Measurements from ENCODE around the gene CDH4. TPM values are rescaled to one million over a fixed set of nuclear protein-coding genes. Genes with fewer than 3 reads are reported as not detected.

Gene CDH4
- total RNA-seq, 6 experiments from 2014 or later: 5.8 to 12.8 (median 10.9) TPM

DNA sequence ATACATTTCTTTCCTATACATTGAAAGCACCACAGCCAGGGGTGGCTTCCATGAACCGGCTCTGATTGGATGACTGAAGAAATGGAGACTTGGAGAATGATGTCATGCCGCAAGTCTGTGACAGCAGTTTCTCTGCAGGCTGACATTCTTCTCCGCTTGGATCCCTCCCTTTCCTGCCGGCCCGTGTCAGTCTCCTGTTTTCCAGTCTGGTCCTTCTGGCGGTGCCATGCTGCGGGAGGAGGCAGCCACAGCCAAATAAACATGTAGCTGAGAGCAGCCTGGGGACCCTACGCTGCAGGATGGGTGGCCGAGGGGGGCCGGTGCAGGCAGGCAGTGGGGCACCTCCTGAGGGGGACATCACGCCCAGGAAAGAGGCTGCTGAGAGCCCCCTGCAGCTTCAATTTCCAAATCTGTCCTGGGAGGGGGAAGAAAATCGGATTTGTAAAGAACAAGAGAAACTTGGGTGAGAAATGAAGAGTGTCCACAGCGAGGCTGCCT lies 635.6 kb downstream of the CDH4 start:
- Mint-ChIP-seq H3K27ac (no peak overlapping the region), H3K4me3 (no peak overlapping the region), H3K27me3 (ENCODE audit: insufficient read depth) (peaks cover 6% of the 10 kb centered on the region; the same call in 1 of the 2 replicates), H3K4me1 (ENCODE audit: low read depth) (no peaks in the 10 kb centered on the region), H3K9me3 (peaks cover 25% of the 10 kb centered on the region), H3K36me3 (ENCODE audit: low read depth) (peaks cover 11% of the 10 kb centered on the region)
- TF ChIP-seq, protein P1, sequence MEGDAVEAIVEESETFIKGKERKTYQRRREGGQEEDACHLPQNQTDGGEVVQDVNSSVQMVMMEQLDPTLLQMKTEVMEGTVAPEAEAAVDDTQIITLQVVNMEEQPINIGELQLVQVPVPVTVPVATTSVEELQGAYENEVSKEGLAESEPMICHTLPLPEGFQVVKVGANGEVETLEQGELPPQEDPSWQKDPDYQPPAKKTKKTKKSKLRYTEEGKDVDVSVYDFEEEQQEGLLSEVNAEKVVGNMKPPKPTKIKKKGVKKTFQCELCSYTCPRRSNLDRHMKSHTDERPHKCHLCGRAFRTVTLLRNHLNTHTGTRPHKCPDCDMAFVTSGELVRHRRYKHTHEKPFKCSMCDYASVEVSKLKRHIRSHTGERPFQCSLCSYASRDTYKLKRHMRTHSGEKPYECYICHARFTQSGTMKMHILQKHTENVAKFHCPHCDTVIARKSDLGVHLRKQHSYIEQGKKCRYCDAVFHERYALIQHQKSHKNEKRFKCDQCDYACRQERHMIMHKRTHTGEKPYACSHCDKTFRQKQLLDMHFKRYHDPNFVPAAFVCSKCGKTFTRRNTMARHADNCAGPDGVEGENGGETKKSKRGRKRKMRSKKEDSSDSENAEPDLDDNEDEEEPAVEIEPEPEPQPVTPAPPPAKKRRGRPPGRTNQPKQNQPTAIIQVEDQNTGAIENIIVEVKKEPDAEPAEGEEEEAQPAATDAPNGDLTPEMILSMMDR (IDR thresholded peaks at IDR 0.05): no peak
- no peak for DNase-seq

DNA sequence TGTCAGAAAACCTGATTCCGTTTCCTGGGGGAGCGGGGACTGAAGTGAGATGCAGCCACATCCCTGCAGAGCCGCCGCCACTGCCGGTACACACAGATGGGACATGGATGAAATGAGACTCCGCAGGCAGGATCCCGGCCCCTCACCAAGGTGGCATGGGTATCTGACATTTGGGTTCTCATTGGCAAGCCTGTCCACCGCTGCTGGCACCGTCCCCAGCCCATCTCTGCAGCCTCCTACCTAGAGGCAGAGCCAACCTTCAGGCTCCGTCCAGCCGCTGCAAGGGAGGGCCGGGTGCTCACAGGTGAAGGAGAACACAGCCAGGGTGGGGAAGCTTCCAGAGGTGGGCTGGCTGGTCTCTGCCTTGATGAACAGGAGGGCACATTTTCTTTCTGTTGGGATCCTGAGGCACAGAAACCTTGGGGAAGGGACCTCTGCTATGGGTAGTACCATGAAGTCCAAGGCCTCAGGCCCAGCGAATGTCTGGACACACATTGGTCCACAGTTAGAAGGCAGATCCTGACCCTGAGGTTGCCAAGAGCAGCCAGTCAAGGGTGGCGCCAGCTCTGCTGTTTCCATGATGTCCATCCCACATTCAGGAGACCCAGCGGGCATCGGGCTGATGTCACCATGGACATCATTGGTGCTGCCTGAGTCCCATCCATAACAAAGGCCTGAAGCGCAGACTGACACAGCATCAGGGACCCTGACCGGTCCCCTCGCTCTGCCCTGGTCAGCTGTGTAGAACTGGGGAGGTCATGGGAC lies 636.2 kb downstream of the CDH4 start:
- Mint-ChIP-seq H3K27ac (no peak overlapping the region), H3K27me3 (ENCODE audit: insufficient read depth) (peaks cover 4% of the 10 kb centered on the region; the same call in 1 of the 2 replicates), H3K4me1 (ENCODE audit: low read depth) (no peaks in the 10 kb centered on the region), H3K4me3 (no peak overlapping the region), H3K36me3 (ENCODE audit: low read depth) (peaks cover 11% of the 10 kb centered on the region), H3K9me3 (peaks cover 20% of the 10 kb centered on the region)
- TF ChIP-seq, protein P1 (IDR thresholded peaks at IDR 0.05): no peak
- no peak for DNase-seq

DNA sequence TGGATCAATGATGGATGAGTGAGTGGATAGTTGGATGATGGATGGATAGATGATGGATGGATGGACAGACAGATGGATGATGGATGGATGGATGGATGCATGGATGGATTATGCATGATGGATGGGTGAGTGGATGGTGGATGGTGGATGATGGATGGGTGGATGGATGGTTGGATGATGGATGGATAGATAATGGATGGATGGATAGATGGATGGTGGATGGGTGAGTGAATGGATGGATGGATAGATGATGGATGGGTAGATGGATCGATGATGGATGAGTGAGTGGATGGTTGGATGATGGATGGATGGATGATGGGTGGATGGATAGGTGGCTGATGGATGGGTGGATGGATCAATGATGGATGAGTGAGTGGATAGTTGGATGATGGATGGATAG lies 637.6 kb downstream of the CDH4 start:
- peaks cover 20% of the 10 kb centered on the region for H3K9me3 Mint-ChIP-seq
- no peaks in the 10 kb centered on the region for H3K4me1 Mint-ChIP-seq (ENCODE audit: low read depth)
- H3K4me3 Mint-ChIP-seq: no peak overlapping the region
- TF ChIP-seq, protein P1 (IDR thresholded peaks at IDR 0.05): no peak
- H3K36me3 Mint-ChIP-seq (ENCODE audit: low read depth): peaks cover 11% of the 10 kb centered on the region
- DNase-seq: no peak
- no peak overlapping the region for H3K27ac Mint-ChIP-seq
- peaks cover 6% of the 10 kb centered on the region; the same call in 1 of the 2 replicates for H3K27me3 Mint-ChIP-seq (ENCODE audit: insufficient read depth)

DNA sequence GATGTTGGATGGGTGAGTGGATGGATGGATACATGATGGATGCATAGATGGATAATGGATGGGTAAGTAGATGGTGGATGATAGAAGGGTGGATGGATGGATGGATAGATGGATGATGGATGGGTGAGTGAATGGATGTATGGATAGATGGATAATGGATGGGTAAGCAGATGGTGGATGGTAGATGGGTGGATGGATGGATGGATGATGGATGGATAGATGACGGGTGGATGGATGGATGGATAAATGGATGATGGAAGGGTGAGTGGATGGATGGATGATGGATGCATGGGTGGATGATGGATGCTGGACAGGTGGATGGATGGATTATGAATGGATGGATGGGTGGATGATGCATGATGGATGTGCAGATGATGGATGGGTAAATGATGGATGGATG lies 638.1 kb downstream of the CDH4 start:
- H3K27me3 Mint-ChIP-seq (ENCODE audit: insufficient read depth): peaks cover 8% of the 10 kb centered on the region; the same call in 1 of the 2 replicates
- H3K36me3 Mint-ChIP-seq (ENCODE audit: low read depth): peaks cover 11% of the 10 kb centered on the region
- TF ChIP-seq, protein P1 (IDR thresholded peaks at IDR 0.05): no peak
- H3K4me3 Mint-ChIP-seq: no peak overlapping the region
- H3K4me1 Mint-ChIP-seq (ENCODE audit: low read depth): no peaks in the 10 kb centered on the region
- peaks cover 20% of the 10 kb centered on the region for H3K9me3 Mint-ChIP-seq
- no peak overlapping the region for H3K27ac Mint-ChIP-seq
- DNase-seq: no peak

DNA sequence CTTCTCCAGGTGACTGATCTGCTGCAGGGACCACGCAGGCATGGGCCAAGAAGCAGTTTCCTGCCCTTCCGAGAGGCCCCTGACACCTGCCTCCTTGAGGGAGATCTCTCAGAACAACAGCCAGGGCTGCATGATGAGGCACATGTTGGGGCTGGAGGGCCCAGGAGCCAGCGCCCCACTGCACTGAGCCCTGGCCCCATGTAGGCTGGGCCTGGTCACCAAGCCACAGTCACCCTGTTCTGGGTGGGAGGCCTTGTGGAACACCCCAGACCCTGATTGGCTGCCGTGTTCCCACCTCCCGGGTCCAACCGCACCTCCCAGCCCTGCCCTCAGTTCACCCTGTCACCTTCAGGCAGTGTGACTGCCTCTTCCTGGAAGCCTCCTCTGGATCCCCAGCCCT lies 639.4 kb downstream of the CDH4 start:
- TF ChIP-seq, protein P1 (IDR thresholded peaks at IDR 0.05): no peak
- DNase-seq: no peak
- H3K27me3 Mint-ChIP-seq (ENCODE audit: insufficient read depth): peaks cover 5% of the 10 kb centered on the region; the same call in 1 of the 2 replicates
- no peaks in the 10 kb centered on the region for H3K4me1 Mint-ChIP-seq (ENCODE audit: low read depth)
- H3K4me3 Mint-ChIP-seq: no peak overlapping the region
- peaks cover 20% of the 10 kb centered on the region for H3K9me3 Mint-ChIP-seq
- no peak overlapping the region for H3K27ac Mint-ChIP-seq
- H3K36me3 Mint-ChIP-seq (ENCODE audit: low read depth): peaks cover 11% of the 10 kb centered on the region
